SK-N-SH (cell line): ENCODE results near the gene ZBTB7B. TPM values are rescaled to one million over a fixed set of nuclear protein-coding genes. Genes with fewer than 3 reads are reported as not detected.

Source experiments
- CTCF ChIA-PET: fragments of 300-600, 350-600 bp; formaldehyde crosslinking; extraction: SDS; loops from one replicate; lab custom pipeline; 2021; lab: Yijun Ruan, JAX
- POLR2A ChIA-PET: fragments of 350-600 bp; sonication (Branson Sonifier 250); formaldehyde crosslinking; extraction: SDS; loops from one replicate; lab custom pipeline; 2020; ENCODE audit warnings: antibody characterized with exemption, inconsistent platforms; lab: Yijun Ruan, JAX
- DNase-seq: peaks from one replicate; pipeline ENCODE4 v3.0.0; 2012
- H2AFZ ChIP-seq: fragments of 200-600 bp; sonication (generic); 2 replicates; pipeline ENCODE4 v1.8.1; 2016; ENCODE audit warnings: antibody characterized with exemption, mild to moderate bottlenecking, low read depth
- H3F3A ChIP-seq: fragments of 200-600 bp; sonication (generic); replicated peaks from 2 replicates; pipeline ENCODE3; 2016; ENCODE audit warnings: antibody characterized with exemption, mild to moderate bottlenecking; ENCODE audit not compliant: insufficient read depth
- H3K27ac ChIP-seq, 2 experiments: fragments of 200-500 bp in 1 of 2; fragments of 200-600 bp in 1 of 2; sonication (Bioruptor generic) in 1 of 2; sonication (generic), shearing (Covaris generic) in 1 of 2; 2 replicates each; pipeline versions ENCODE4 v1.5.1 to v1.6.1; 2014 to 2016; ENCODE audit warnings: low read depth in 2 of 2, inconsistent platforms in 1 of 2, low read length in 1 of 2, mild to moderate bottlenecking in 1 of 2, mixed read lengths in 1 of 2
- H3K27me3 ChIP-seq: fragments of 200-600 bp; sonication (generic), shearing (Covaris generic); 2 replicates; pipeline ENCODE4 v1.6.1; 2016; ENCODE audit warnings: mixed run types; ENCODE audit not compliant: insufficient read depth
- H3K36me3 ChIP-seq, 2 experiments: fragments of 200-500 bp in 1 of 2; fragments of 200-600 bp in 1 of 2; sonication (Bioruptor generic) in 1 of 2; sonication (generic) in 1 of 2; replicated peaks in 1 of 2; 2 replicates each; pipeline versions ENCODE3 to v1.5.1; 2014 to 2016; ENCODE audit warnings: low read length in 1 of 2, mild to moderate bottlenecking in 1 of 2; ENCODE audit not compliant: insufficient read depth in 2 of 2, control insufficient read depth in 1 of 2
- H3K4me1 ChIP-seq, 2 experiments: fragments of 200-500 bp in 1 of 2; fragments of 200-600 bp in 1 of 2; sonication (Bioruptor generic) in 1 of 2; sonication (generic), shearing (Covaris generic) in 1 of 2; 2 replicates each; pipeline versions ENCODE4 v1.5.1 to v1.6.1; 2014 to 2016; ENCODE audit warnings: low read depth in 1 of 2, low read length in 1 of 2, mixed run types in 1 of 2; ENCODE audit not compliant: insufficient read depth in 2 of 2, control insufficient read depth in 1 of 2
- H3K4me2 ChIP-seq: fragments of 200-600 bp; sonication (generic), shearing (Covaris generic); 2 replicates; pipeline ENCODE4 v1.6.1; 2017; ENCODE audit warnings: mixed run types
- H3K4me3 ChIP-seq, 2 experiments: fragments of 200-500 bp in 1 of 2; fragments of 200-600 bp in 1 of 2; sonication (Bioruptor generic) in 1 of 2; sonication (generic), shearing (Covaris generic) in 1 of 2; 2 replicates each; pipeline versions ENCODE4 v1.5.1 to v1.8.1; 2014 to 2016; ENCODE audit warnings: low read depth in 2 of 2, inconsistent platforms in 1 of 2, low read length in 1 of 2, mild to moderate bottlenecking in 1 of 2, mixed read lengths in 1 of 2, moderate library complexity in 1 of 2
- H3K79me2 ChIP-seq: fragments of 200-600 bp; sonication (generic); 2 replicates; pipeline ENCODE4 v1.8.1; 2017; ENCODE audit warnings: mild to moderate bottlenecking; ENCODE audit not compliant: insufficient read depth
- H3K9ac ChIP-seq: fragments of 200-600 bp; sonication (generic); 2 replicates; pipeline ENCODE4 v1.6.1; 2017; ENCODE audit warnings: mixed run types
- H3K9me2 ChIP-seq: fragments of 200-600 bp; sonication (generic); 2 replicates; pipeline ENCODE4 v1.6.1; 2017; ENCODE audit warnings: mixed run types
- H3K9me3 ChIP-seq: fragments of 200-600 bp; sonication (generic); 2 replicates; pipeline ENCODE4 v1.6.1; 2017; ENCODE audit warnings: mixed run types, mild to moderate bottlenecking, moderate library complexity
- H4K20me1 ChIP-seq: fragments of 200-600 bp; sonication (generic); 2 replicates; pipeline ENCODE4 v1.6.1; 2017; ENCODE audit warnings: mild to moderate bottlenecking, mixed run types; ENCODE audit not compliant: insufficient read depth
- CHD2 ChIP-seq: fragments of 150-350 bp; IDR thresholded peaks from 2 replicates; pipeline ENCODE4 v1.6.1; 2018; ENCODE audit warnings: low read length; ENCODE audit not compliant: partially characterized antibody
- EP300 ChIP-seq, 2 experiments: IDR thresholded peaks; 2 replicates each; pipeline versions ENCODE4 v1.4.0 to v1.6.1; 2012; ENCODE audit warnings: borderline replicate concordance in 1 of 2, low read depth in 1 of 2, low read length in 1 of 2
- FOXJ3 ChIP-seq: sonication (generic); formaldehyde crosslinking; IDR thresholded peaks from 2 replicates; pipeline ENCODE4 v1.5.1; 2020; ENCODE audit warnings: mild to moderate bottlenecking, missing genetic modification reagents
- GABPA ChIP-seq: IDR thresholded peaks from 2 replicates; pipeline ENCODE4 v1.4.0; 2012; ENCODE audit warnings: low read depth, mild to moderate bottlenecking
- JUND ChIP-seq: IDR thresholded peaks from 2 replicates; pipeline ENCODE4 v1.4.0; 2012
- NFIC ChIP-seq: IDR thresholded peaks from 2 replicates; pipeline ENCODE4 v1.4.0; 2012; ENCODE audit warnings: borderline replicate concordance
- RFX5 ChIP-seq: IDR thresholded peaks from 2 replicates; pipeline ENCODE4 v1.6.1; 2012; ENCODE audit warnings: mild to moderate bottlenecking, improper control_type of control experiment, low read length
- SIN3A ChIP-seq: IDR thresholded peaks from 2 replicates; pipeline ENCODE4 v1.6.1; 2012; ENCODE audit warnings: low read depth, mild to moderate bottlenecking, low read length, moderate library complexity, borderline replicate concordance
- SMC3 ChIP-seq: IDR thresholded peaks from 2 replicates; pipeline ENCODE4 v1.6.1; 2012; ENCODE audit warnings: low read depth, low read length, improper control_type of control experiment
- TCF12 ChIP-seq: IDR thresholded peaks from 2 replicates; pipeline ENCODE4 v1.4.0; 2012
- TEAD4 ChIP-seq: IDR thresholded peaks from 2 replicates; pipeline ENCODE4 v1.4.0; 2012; ENCODE audit warnings: mild to moderate bottlenecking, borderline replicate concordance; ENCODE audit not compliant: insufficient read depth
- USF1 ChIP-seq: IDR thresholded peaks from 2 replicates; pipeline ENCODE4 v1.4.0; 2012; ENCODE audit warnings: low read depth, borderline replicate concordance
- USF2 ChIP-seq: fragments of 150-350 bp; IDR thresholded peaks from 2 replicates; pipeline ENCODE4 v1.6.1; 2017; ENCODE audit warnings: antibody characterized with exemption, low read length, low read depth, borderline replicate concordance
- YY1 ChIP-seq: IDR thresholded peaks from 2 replicates; pipeline ENCODE4 v1.4.0; 2012; ENCODE audit warnings: low read depth, mild to moderate bottlenecking
- WGBS: methylation state at CpG from one replicate; pipeline ENCODE4 v1.1.6; 2017; ENCODE audit warnings: low lambda C conversion rate; 5-methylcytosine and 5-hydroxymethylcytosine counted together
- polyA plus RNA-seq, 3 experiments: library from polyadenylated mRNA; depleted of rRNA; stranded (reverse); fragments of >200 nt; gene quantifications; 2 replicates each; pipeline ENCODE4 v1.2.3, GENCODE V29; 2012
- TF ChIP-seq, protein P1 (sequence below): fragments of 150-350 bp; IDR thresholded peaks from 2 replicates; pipeline ENCODE4 v1.6.1; 2016; ENCODE audit warnings: mild to moderate bottlenecking, low read depth, low read length
- TF ChIP-seq, protein P2 (sequence below): fragments of 200-600 bp; sonication (generic); IDR thresholded peaks from 2 replicates; pipeline ENCODE4 v1.6.1; 2017; ENCODE audit warnings: antibody characterized with exemption, mild to moderate bottlenecking, moderate library complexity
- TF ChIP-seq, protein P3 (sequence below): IDR thresholded peaks from 2 replicates; pipeline ENCODE4; 2012

The ZBTB7B gene
- polyA plus RNA-seq, 1 of the 3 experiments (the other 2 are of a cell fraction) = 15.7 TPM

- TF ChIP-seq, protein P1, sequence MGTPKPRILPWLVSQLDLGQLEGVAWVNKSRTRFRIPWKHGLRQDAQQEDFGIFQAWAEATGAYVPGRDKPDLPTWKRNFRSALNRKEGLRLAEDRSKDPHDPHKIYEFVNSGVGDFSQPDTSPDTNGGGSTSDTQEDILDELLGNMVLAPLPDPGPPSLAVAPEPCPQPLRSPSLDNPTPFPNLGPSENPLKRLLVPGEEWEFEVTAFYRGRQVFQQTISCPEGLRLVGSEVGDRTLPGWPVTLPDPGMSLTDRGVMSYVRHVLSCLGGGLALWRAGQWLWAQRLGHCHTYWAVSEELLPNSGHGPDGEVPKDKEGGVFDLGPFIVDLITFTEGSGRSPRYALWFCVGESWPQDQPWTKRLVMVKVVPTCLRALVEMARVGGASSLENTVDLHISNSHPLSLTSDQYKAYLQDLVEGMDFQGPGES = no peak
- TF ChIP-seq SIN3A (peak; percentile 55; the same call in 1 of the 2 replicates), TCF12 (no peak), EP300 (IDR thresholded peaks at IDR 0.05; ENCODE audit: borderline replicate concordance in 1 of 2, low read depth in 1 of 2, low read length in 1 of 2) (no peak)
- TF ChIP-seq, protein P2, sequence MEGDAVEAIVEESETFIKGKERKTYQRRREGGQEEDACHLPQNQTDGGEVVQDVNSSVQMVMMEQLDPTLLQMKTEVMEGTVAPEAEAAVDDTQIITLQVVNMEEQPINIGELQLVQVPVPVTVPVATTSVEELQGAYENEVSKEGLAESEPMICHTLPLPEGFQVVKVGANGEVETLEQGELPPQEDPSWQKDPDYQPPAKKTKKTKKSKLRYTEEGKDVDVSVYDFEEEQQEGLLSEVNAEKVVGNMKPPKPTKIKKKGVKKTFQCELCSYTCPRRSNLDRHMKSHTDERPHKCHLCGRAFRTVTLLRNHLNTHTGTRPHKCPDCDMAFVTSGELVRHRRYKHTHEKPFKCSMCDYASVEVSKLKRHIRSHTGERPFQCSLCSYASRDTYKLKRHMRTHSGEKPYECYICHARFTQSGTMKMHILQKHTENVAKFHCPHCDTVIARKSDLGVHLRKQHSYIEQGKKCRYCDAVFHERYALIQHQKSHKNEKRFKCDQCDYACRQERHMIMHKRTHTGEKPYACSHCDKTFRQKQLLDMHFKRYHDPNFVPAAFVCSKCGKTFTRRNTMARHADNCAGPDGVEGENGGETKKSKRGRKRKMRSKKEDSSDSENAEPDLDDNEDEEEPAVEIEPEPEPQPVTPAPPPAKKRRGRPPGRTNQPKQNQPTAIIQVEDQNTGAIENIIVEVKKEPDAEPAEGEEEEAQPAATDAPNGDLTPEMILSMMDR = peak; percentile 86
Measured at GRCh38 chr1:155017041-155017945, 14.7 kb downstream of the ZBTB7B start (continued).

DNA sequence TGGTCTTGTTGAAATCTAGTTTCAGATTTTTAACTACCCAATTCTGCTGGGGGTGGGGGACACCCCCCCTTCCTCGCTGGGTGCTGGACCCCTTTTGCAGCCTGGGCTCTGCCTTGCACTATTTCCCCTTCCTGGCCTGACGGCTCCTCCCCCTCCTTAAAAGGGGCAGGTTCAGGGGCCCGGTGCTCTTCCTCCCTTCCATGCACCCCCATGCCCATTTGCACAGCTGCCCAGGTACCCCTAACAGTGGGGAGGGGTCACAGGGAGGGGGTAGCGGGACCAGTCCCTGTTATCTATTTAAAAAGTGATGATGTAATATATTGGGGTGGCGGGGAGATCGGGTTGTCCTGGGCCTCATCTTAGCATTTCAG is 15.3 kb downstream of the ZBTB7B start:
- Histone ChIP-seq H3K27me3 (no peaks in the 10 kb centered on the region), H3F3A (peaks cover 6% of the 10 kb centered on the region), H3K4me2 (no peak overlapping the region), H3K36me3 (peaks cover 0 to 22% of the 10 kb centered on the region in 2 experiments), H3K27ac (no peak overlapping the region), H3K9ac (no peak overlapping the region), H3K9me2 (no peaks in the 10 kb centered on the region), H4K20me1 (no peaks in the 10 kb centered on the region), H3K79me2 (no peaks in the 10 kb centered on the region), H2AFZ (no peak overlapping the region), H3K4me1 (peaks cover 0 to 8% of the 10 kb centered on the region in 2 experiments; a peak in 1 of 4 replicates), H3K4me3 (no peak overlapping the region), H3K9me3 (no peaks in the 10 kb centered on the region)
- no peak for DNase-seq
- TF ChIP-seq TEAD4 = no peak
- TF ChIP-seq, protein P3, sequence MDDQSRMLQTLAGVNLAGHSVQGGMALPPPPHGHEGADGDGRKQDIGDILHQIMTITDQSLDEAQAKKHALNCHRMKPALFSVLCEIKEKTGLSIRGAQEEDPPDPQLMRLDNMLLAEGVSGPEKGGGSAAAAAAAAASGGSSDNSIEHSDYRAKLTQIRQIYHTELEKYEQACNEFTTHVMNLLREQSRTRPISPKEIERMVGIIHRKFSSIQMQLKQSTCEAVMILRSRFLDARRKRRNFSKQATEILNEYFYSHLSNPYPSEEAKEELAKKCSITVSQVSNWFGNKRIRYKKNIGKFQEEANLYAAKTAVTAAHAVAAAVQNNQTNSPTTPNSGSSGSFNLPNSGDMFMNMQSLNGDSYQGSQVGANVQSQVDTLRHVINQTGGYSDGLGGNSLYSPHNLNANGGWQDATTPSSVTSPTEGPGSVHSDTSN = no peak
- TF ChIP-seq GABPA = no peak
- TF ChIP-seq SMC3 = no peak
- no peak for TF ChIP-seq RFX5
- no peak for TF ChIP-seq JUND
- no peak for TF ChIP-seq EP300 (IDR thresholded peaks at IDR 0.05; ENCODE audit: borderline replicate concordance in 1 of 2, low read depth in 1 of 2, low read length in 1 of 2)
- TF ChIP-seq USF2 = no peak
- TF ChIP-seq YY1 = no peak
- TF ChIP-seq USF1 = no peak
- no peak for TF ChIP-seq CHD2
- no peak for TF ChIP-seq NFIC
- TF ChIP-seq FOXJ3 (CRISPR knock-in tag) = no peak
- WGBS = 72% methylated on average over 4 of the region's 6 CpGs
- ChIA-PET POLR2A (interaction anchor here (0.6 to 0.9 kb wide), 3 partner anchors 14 to 62 kb away, joined by 3 to 4 read pairs (median 3); partner anchors contain the start of genes PBXIP1 and PYGO2), CTCF (interaction anchor here (0.6 to 9.3 kb wide), 40 partner anchors 8 to 462 kb away, joined by 3 to 149 read pairs (median 8); partner anchors contain the start of genes ADAM15, CKS1B, DCST1 and DCST2)
